Lower leg skin (tissue), 4 donors: ENCODE measurements around the gene ADGRG7. TPM values are rescaled to one million over a fixed set of nuclear protein-coding genes. Genes with fewer than 3 reads are reported as not detected.
"Not testable (repeated sequence)": the region's sequence is repeated elsewhere in the genome, so short reads cannot be mapped to it uniquely, and the experiment has no call there.

Experiments
- DNase-seq, 2 donors: peaks; one replicate each; pipeline ENCODE4 v3.0.0-alpha.2; 2019; ENCODE audit warnings: low spot score in 2 of 2
- H3K4me3 ChIP-seq: fragments of 200-600 bp; sonication (generic); 2 replicates; pipeline ENCODE4 v1.5.1; 2017; ENCODE audit warnings: mild to moderate bottlenecking, low read depth; ENCODE audit not compliant: poor library complexity, severe bottlenecking
- POLR2A ChIP-seq, 2 donors: fragments of 450-650 bp; IDR thresholded peaks; one replicate each; pipeline ENCODE4 v1.6.1; 2016 to 2017; ENCODE audit warnings: antibody characterized with exemption in 2 of 2, mild to moderate bottlenecking in 1 of 2, moderate library complexity in 1 of 2
- WGBS, 2 donors: methylation state at CpG; one replicate each; pipeline ENCODE4 v1.1.5; 2018; 5-methylcytosine and 5-hydroxymethylcytosine counted together
- intact Hi-C: fragments of 100-400 bp; cut with DNase I; formaldehyde crosslinking; loops from one replicate; pipeline ENCODE4 v1.15.0; 2023; ENCODE audit warnings: low total_unique reads
- total RNA-seq, 4 donors: library from RNA; depleted of rRNA; stranded (reverse); fragments of >200 nt; gene quantifications; one replicate each; pipeline ENCODE4 v1.1.0, GENCODE V29; 2016
- TF ChIP-seq, protein P1 (sequence below), 3 donors: fragments of 450-650 bp; IDR thresholded peaks; one replicate each; pipeline ENCODE4 v1.5.1; 2016; ENCODE audit warnings: antibody characterized with exemption in 3 of 3, mild to moderate bottlenecking in 3 of 3, moderate library complexity in 2 of 3

The ADGRG7 gene
- total RNA-seq, 4 donors from 2014 or later: not detected

DNA sequence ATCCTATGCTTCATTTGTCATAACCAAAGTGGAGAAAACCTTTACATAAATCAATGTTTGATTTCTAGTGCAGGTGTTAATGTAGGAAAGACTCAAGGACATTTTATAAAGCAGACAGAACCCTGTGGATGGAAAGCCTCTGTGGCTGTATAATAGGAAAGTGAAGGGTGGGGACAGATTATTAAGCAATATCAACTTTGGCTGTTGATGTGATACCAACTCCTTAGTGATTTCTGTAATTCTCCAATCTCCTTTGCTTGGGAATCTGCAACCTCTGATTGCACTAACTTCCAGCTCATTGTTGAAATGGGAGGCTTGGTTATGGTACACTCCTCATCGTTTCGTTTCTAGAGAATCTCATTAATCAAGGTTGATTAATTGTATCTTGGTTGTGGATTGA lies 29.3 kb upstream of the ADGRG7 start:
- no peak for DNase-seq
- 57 to 60% methylated on average over 2 of the region's 2 CpGs for whole genome bisulfite sequencing, 2 donors
- H3K4me3 ChIP-seq: no peak overlapping the region
- TF ChIP-seq, protein P1, sequence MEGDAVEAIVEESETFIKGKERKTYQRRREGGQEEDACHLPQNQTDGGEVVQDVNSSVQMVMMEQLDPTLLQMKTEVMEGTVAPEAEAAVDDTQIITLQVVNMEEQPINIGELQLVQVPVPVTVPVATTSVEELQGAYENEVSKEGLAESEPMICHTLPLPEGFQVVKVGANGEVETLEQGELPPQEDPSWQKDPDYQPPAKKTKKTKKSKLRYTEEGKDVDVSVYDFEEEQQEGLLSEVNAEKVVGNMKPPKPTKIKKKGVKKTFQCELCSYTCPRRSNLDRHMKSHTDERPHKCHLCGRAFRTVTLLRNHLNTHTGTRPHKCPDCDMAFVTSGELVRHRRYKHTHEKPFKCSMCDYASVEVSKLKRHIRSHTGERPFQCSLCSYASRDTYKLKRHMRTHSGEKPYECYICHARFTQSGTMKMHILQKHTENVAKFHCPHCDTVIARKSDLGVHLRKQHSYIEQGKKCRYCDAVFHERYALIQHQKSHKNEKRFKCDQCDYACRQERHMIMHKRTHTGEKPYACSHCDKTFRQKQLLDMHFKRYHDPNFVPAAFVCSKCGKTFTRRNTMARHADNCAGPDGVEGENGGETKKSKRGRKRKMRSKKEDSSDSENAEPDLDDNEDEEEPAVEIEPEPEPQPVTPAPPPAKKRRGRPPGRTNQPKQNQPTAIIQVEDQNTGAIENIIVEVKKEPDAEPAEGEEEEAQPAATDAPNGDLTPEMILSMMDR (IDR thresholded peaks at IDR 0.05): no peak
- TF ChIP-seq POLR2A (IDR thresholded peaks at IDR 0.05): no peak
- intact Hi-C loops: loop anchor here (10.0 kb wide), 1 partner anchor 115 kb away; no protein-coding TSS in a partner anchor

DNA sequence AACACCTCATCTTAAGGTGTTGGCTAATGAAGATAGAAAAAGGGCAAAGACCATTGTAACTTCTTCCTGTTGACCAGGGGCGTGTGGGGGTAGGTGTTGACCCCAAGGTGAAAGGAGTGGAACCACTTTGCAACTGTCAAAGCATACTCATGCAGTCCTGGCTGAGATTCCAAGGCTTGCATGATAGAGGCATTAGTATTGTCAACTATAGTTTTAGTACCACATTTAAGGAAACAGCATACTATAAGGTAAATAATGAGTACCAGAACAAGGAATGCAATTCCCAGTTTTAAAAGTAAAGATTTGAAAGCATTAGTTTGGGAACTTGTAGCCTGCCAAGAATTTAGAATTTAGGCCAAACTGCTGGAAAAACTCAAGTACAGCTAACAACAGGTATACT lies 27.8 kb upstream of the ADGRG7 start:
- no peak for DNase-seq
- TF ChIP-seq, protein P1 (IDR thresholded peaks at IDR 0.05): no peak
- no peak for TF ChIP-seq POLR2A (IDR thresholded peaks at IDR 0.05)
- intact Hi-C loops: loop anchor here (10.0 kb wide), 1 partner anchor 117 kb away; no protein-coding TSS in a partner anchor
- no peak overlapping the region for H3K4me3 ChIP-seq
- WGBS, 2 donors: 83 to 91% methylated on average over 1 of the region's 1 CpG

DNA sequence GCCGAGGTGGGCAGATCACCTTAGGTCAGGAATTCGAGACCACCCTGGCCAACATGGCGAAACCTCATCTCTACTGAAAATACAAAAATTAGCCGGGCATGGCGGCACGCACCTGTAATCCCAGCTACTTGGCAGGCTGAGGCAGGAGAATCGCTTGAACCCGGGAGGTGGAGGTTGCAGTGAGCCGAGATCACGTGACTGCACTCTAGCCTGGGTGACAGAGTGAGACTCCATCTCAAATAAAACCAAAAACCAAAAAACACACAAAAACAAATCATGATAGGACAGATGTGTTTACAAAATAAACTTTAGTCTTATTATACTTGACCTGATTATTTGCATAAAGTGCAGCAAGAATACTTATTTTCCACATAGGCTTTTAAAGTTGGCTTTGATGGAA lies 27.2 kb upstream of the ADGRG7 start:
- H3K4me3 ChIP-seq, DNase-seq: not testable (repeated sequence)
- intact Hi-C loops: loop anchor here (10.0 kb wide), 1 partner anchor 117 kb away; no protein-coding TSS in a partner anchor
- whole genome bisulfite sequencing, 2 donors: 92 to 93% methylated on average over 10 of the region's 10 CpGs

DNA sequence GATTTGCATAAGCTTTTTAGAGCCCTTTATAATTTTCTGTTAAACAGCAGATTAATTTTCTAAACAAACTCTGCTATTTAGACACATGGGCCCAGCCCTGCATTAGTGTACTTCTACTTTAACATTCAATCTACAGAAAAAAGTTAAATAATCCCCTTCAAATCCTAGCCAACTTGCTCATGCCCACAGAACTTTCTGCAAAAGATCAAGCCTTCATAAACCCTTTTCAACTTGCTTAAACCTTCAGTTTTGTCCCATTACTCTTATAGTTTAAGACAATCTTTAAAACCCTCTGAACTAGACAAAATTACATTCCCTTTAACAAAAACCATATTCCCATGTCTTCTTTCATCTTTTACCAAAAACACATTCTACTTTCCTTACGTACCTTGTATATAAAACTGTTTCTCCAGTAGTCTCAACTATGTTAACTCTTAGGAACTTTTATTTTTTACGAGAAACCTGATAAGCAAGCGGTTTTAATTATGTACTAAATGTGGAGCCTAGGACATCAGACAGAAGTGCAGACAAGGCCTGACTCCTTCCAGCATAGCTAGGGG lies 25.2 kb upstream of the ADGRG7 start:
- intact Hi-C loops: loop anchor here (10.0 kb wide), 1 partner anchor 119 kb away; no protein-coding TSS in a partner anchor
- no peak for TF ChIP-seq POLR2A (IDR thresholded peaks at IDR 0.05)
- TF ChIP-seq, protein P1 (IDR thresholded peaks at IDR 0.05): no peak
- 88 to 91% methylated on average over 3 of the region's 3 CpGs for WGBS, 2 donors

DNA sequence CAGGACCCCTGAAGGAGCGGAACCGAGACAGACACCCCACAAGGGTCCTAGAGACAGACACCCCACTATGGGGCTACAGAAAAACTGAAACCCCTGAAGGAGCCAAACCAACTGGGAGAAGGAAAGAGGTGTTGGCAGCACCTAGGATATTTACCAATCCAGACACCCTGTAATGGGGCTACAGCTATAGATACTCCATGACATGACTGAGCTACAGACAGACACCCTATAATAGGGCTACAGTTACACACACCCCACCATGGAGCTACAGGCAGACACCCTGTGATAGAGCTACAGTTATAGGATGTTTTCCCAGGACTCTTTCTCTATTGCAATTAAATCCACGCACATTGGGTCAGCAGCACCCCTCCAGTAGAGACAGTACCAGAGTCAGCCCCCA lies 22.6 kb upstream of the ADGRG7 start:
- H3K4me3 ChIP-seq: no peak overlapping the region
- no peak for DNase-seq
- TF ChIP-seq POLR2A (IDR thresholded peaks at IDR 0.05): no peak
- TF ChIP-seq, protein P1 (IDR thresholded peaks at IDR 0.05): no peak
- WGBS, 2 donors: 93 to 95% methylated on average over 3 of the region's 3 CpGs
- intact Hi-C loops: loop anchor here (10.0 kb wide), 1 partner anchor 122 kb away; no protein-coding TSS in a partner anchor

More for the DNA sequence above, 25.2 kb upstream of the ADGRG7 start:
- no peak for DNase-seq
- no peak overlapping the region for H3K4me3 ChIP-seq

DNA sequence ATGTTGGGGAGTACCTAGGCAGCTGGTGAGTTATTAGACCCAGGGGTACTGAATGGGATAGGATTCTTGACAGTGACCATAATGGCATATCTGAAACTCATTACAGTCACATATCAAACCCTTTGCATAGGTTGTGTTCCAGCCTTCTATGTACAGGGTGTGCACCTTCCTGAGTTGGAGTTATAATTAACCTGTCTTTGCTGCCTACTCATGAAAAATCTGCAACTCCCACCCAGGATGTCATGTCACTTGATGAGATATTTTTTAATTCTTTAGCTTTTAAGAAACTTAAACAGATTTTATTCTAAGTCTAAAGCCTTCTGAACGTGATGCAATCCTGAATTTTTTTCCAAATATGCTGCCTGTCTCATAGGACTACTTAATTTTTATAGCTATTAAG lies 21.1 kb upstream of the ADGRG7 start:
- TF ChIP-seq, protein P1 (IDR thresholded peaks at IDR 0.05): no peak
- no peak for TF ChIP-seq POLR2A (IDR thresholded peaks at IDR 0.05)
- 78 to 87% methylated on average over 1 of the region's 1 CpG for WGBS, 2 donors
- intact Hi-C loops: loop anchor here (10.0 kb wide), 1 partner anchor 123 kb away; no protein-coding TSS in a partner anchor
- no peak for DNase-seq
- H3K4me3 ChIP-seq: no peak overlapping the region
